Measurements from ENCODE around the gene DBET.
"Not testable (repeated sequence)": the region's sequence is repeated elsewhere in the genome, so short reads cannot be mapped to it uniquely, and the experiment has no call there.

DBET gene

DNA sequence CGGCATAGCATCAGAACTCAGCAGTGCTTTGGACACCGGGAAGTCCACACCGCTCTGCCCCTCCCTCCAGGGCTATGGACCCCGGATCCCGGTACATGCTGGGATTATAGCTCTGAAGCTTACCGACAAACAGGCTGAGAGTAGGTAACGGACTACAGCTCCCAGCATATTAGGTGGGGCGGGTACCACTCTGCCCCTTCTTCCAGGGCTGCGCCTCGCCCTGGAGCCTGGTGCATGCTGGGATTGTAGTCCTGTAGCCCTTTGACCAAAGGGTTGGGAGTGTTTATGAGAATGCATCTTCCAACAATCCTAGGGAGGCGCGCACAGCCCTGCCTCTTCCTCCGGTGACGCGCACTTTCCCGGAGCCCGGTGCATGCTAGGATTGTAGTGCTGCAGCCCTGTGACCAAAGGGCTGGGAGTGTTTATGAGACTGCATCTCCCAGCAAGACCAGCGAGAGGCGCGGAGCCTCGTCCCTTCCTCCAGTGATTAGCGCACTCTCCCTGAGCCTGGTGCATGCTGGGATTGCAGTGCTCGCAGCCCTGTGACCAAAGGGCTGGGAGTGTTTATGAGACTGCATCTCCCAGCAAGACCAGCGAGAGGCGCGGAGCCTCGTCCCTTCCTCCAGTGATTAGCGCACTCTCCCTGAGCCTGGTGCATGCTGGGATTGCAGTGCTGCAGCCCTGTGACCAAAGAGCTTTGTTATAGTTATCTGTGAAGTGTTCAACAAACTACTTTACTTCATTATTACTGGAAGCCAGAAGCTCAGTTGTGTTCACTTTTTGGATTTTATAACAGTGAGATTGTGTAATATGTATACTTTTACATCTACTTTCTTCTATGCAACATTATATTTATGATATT lies 14.7 kb upstream of the DBET start:
- not testable (repeated sequence) for DNase-seq

DNA sequence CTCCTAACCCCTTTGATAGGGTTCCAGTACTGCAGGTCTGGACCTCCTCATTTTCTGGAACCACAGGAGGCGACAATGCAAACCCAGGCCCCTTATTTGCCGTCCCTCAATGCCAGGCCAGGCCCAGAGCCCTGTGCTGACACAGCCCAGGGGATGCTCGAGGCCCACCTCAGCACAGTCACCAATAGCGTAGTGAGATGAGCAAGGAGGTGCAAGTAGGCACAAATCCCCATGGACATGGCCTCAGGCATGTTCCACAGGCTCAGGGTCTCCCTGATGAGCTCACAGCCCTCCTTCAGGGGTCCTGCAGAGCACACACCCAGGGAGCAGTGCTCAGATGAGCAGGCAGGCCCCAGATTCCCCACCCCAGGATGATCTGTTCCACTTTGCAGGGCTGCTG lies 5.3 kb upstream of the DBET start:
- not testable (repeated sequence) for DNase-seq

DNA sequence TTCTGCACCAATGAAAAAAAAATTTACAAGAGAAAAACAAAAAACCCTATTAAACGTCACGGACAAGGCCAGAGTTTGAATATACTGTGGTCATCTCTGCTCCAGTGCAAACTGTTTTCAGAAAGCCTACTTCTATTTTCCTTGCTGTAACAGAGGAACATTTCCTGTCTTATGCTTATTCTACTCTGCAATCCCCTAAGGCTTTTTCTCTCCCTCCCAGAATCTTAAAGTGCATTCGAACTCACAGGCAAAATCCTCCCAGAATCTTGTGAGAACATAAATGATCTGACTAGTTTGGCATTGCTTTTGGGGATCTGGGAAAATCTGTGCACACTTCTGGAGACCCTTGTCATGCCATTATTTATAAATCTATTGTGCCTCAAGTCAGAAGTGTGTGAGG lies 503 bp downstream of the DBET start:
- DNase-seq: not testable (repeated sequence)

DNA sequence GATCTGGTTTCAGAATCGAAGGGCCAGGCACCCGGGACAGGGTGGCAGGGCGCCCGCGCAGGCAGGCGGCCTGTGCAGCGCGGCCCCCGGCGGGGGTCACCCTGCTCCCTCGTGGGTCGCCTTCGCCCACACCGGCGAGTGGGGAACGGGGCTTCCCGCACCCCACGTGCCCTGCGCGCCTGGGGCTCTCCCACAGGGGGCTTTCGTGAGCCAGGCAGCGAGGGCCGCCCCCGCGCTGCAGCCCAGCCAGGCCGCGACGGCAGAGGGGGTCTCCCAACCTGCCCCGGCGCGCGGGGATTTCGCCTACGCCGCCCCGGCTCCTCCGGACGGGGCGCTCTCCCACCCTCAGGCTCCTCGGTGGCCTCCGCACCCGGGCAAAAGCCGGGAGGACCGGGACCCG lies 4.0 kb downstream of the DBET start:
- not testable (repeated sequence) for DNase-seq

DNA sequence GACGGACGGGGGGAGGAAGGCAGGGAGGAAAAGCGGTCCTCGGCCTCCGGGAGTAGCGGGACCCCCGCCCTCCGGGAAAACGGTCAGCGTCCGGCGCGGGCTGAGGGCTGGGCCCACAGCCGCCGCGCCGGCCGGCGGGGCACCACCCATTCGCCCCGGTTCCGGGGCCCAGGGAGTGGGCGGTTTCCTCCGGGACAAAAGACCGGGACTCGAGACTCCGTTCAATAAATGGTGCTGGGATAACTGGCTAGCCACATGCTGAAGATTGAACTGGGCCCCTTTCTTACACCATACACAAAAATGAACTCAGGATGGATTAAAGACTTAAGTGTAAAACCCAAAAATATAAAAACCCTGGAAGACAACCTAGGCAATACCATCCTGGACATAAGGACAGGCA lies 28.8 kb downstream of the DBET start:
- not testable (repeated sequence) for DNase-seq

DNA sequence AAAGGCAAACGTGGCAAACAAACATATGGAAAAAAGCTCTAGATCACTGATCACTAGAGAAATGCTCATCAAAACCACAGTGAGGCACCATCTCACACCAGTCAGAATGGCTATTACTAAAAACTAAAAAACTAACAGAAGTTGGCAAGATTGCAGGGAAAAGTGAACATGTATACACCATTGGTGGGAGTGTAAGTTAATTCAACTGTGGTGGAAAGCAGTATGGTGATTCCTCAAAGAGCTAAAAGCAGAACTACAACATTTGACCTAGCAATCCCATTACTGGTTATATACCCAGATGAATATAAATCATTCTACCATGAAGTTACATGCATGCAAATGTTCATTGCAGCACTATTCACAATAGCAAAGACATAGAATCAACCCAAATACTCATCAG lies 29.7 kb downstream of the DBET start:
- not testable (repeated sequence) for DNase-seq

DNA sequence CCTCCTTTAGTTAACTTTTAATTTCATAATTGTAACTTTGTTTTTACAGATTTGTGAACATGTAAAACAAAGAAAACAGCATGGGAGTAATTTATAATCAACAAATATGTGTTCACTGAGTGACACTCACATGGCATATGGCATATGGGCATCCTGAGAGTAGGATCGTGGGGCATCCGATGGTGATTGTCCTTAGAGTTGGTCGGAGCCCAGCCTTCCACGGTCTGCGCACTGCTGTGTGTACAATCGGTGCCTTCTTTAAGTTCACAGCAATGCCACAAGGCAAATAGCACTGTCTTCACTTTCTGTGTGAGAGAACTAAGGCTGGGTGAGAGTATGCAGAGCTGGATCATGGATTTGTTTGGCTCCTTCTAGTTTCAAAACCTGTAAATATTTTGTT lies 31.0 kb downstream of the DBET start:
- DNase-seq: not testable (repeated sequence)

DNA sequence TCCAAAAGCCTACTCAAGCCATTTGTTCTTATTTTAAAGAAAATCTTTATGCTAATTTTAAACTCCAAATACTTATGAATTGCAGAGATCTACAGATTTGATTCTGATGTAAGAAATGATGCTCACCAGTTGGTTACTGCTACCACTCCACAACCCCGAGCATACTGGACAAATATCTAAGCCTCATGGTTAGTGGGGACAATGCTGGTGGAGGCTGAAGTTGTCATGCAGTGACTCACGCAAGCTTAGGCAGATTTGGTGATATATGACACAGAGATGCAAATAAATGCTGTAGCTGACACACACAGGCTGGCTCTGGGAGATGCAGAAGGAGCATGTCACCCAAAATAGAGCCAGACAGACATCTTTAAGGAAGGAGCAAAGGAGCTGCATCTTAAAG lies 35.3 kb downstream of the DBET start:
- DNase-seq: not testable (repeated sequence)

DNA sequence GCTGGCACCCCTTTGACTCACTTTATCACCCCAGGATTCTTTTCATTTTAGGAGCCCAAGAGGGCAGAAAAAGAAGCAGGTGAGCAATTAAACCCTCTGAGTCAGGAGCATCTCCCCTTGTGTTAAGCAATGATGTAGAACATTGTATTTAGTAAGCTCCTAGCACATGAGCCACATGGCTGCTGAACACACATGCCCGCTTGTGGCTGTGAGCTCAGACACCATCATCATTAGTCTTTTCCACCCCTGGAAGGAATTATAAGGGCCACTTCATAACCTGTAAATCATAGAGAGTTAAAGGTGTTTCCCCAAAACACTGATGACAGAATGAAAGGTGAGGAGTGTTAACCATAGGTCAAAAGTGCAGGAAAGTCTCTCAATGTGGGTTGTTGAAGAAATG lies 37.2 kb downstream of the DBET start:
- not testable (repeated sequence) for DNase-seq

DNA sequence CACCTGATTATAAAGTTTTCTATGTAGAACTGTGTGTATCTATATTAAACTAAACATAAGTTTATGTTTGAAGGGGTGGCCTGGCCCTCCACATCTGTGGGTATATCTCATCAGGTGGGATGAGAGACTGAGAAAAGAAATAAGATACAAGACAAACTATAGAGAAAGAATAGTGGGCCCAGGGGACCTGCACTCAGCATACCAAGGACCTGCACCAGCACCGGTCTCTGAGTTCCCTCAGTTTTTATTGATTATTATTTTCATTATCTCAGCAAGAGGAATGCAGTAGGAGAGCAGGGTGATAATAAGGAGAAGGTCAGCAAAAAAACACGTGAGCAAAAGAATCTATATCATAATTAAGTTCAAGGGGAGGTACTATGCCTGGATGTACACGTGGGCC lies 41.9 kb downstream of the DBET start:
- not testable (repeated sequence) for DNase-seq

DNA sequence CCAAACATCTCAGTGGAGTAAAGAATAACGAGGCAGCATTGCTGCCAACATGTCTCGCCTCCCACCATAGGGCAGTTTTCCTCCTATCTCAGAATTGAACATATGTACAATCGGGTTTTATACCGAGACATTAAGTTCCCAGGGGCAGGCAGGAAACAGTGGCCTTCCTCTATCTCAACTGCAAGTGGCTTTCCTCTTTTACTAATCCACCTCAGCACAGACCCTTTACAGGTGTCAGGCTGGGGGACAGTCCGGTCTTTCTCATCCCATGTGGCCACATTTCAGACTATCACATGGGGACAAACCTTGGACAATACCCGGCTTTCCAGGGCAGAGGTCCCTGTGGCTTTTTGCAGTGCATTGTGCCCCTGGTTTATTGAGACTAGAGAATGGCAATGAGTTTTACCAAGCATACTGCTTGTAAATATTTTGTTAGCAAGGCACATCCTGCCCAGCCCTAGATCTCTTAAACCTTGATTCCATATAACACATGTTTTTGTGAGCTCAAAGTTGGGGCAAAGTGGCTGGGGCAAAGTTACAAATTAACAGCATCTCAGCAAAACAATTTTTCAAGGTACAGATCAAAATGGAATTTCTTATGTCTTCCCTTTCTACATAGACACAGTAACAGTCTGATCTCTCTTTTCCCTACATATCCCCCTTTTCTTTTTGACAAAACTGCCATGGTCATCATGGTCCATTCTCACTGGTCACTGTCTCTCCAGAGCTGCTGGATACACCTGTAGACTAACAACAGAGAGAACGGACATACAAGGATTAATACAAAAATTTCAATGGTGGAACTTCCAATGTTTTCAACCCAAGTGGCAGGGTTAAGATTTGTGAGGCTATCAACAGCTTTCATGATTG lies 42.5 kb downstream of the DBET start:
- not testable (repeated sequence) for DNase-seq

DNA sequence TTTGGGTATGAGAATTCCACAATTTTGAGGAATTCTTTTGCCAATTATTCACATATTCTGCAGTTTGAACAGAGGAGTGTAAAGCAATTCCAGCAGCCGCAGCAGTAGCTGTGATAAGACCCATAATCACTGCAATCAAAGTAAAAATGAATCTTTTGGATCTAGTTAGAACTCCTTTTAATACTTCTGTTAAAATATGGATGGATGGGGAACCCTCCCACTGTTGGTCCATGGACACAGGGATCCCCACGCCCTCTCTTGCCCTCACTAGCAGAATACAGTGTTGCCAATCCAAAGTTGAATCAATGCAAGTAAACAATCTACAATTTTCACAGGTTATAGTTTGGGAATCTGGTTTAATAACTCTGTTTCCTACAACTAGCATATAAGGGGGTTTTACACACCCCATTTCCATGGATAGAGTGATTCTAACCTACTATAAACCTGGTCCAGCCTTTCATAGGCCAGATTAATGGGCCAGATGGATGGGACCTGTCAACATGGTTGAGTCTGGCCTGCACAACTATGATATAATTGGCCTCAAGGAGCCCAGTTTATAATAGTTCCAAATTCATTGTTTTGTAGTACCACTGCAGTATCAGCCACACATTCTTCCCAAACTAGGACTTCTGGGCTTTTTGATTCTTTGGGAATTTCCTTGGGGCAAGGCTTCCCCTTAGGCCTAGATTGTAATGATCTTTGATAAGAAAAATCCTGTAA lies 43.6 kb downstream of the DBET start:
- not testable (repeated sequence) for DNase-seq

DNA sequence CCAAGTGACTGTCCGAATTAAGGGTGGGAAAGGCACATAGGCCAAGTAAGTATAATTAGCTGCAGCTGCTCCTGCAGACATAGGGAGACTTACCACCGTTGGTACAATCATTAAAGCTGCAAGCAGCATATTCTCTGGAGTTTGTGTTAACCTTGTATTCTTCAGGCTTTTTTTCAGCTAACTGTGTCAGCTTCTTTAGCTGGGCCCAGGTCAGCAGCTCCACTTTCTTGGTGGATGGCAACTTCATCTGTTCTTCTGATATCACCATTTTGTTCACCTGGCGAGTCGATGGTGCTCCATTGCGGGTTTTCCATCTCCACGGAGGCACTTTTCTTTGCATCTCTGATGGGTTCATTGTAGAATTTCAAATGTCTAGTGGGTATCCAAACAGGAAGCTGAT lies 44.5 kb downstream of the DBET start:
- not testable (repeated sequence) for DNase-seq

DNA sequence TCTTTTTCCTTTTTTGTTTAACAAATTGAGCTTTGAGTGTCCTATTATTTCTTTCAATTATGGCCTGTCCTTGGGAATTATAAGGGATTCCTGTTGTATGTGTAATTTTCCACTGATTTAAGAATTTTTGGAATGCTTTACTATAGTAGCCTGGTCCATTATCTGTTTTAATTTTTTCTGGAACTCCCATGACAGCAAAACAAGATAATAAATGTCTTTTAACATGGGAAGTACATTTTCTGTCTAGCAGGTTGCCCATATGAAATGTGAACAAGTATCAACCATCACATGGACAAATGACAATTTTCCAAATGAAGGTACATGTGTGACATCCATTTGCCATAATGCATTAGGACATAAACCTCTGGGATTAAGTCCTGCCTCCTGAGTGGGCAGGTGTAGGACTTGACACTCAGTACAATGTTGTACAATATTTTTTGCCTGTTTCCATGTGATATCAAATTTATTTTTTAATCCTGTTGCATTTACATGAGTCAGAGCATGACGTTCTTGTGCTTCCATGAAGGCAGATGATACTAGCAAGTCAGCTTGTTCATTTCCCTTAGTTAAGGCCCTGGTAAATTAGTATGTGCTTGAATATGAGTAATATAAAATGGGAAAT lies 45.2 kb downstream of the DBET start:
- DNase-seq: not testable (repeated sequence)

DNA sequence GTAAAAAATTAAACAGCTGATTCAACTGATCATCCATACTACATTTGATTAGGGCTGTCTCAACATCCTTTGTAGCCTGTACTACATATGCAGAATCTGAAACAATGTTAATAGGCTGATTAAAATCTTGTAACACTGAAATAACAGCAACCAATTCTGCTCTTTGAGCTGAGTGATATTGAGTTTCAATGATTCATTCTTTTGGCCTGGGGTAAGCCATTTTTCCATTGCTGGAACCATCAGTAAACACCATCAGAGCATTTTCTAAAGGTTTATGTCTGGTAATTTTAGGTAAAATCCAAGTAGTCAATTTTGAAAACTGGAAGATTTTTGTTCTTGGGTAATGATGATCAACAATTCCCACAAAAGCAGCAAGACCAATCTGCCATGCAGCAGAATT lies 45.7 kb downstream of the DBET start:
- DNase-seq: not testable (repeated sequence)

DNA sequence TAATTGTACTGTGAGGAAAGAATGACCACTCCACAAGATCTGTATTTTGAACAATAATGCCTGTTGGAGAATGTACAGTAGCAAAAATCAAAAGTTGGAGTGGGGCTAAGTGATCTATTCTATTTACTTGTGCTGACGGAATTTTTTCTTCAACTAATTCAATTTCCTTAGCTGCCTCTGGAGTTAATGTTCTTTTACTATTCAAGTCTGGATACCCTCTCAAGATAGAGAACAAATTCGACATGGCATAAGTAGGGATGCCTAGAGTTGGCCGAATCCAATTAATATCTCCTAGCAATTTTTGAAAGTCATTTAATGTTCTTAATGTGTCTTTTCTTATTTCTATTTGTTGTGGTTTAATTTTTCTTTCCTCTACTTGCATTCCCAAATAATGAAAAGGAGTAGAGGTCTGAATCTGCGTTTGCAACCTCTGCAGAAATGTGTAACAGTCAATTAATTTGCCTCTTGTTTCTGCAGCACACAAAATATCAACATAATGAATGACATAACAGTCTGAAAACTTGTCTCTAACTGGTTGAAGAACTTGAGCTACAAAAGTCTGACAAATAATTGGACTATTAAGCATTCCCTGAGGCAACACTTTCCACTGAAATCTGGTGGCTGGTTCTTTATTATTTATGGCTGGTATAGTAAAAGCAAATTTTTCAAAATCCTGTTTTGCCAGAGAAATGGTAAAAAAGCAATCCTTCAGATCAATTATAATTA lies 46.4 kb downstream of the DBET start:
- DNase-seq: not testable (repeated sequence)

DNA sequence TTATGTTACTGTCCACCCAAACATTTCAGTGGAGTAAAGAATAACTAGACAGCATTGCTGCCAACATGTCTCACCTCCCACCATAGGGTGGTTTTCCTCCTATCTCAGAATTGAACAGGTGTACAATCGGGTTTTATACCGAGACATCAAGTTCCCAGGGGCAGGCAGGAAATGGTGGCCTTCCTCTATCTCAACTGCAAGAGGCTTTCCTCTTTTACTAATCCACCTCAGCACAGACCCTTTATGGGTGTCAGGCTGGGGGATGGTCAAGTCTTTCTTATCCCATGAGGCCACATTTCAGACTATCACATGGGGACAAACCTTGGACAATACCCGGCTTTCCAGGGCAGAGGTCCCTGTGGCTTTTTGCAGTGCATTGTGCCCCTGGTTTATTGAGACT lies 48.6 kb downstream of the DBET start:
- not testable (repeated sequence) for DNase-seq

DNA sequence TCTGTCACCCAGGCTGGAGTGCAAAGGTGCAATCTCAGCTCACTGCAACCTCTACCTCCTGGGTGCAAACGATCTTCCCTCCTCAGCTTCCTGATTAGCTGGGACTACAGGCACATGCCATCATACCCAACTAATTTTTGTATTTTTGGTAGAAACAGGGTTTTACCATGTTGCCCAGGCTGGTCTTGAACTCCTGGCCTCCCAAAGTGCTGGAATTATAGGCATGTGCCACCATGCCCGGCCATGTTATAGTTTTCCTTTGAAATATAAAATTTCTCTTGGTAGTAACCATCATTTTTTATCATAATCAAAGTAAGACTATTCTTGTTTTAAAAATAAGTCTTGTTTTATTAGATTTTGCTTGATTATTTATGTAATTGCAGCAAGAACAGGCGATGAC lies 50.7 kb downstream of the DBET start:
- not testable (repeated sequence) for DNase-seq

Data from activated gamma-delta T cell treated with Interleukin-2 at 50 U/mL for 16 hours (primary cell).